ENCODE results near the gene RPL7L1. TPM values are rescaled to one million over a fixed set of nuclear protein-coding genes. Genes with fewer than 3 reads are reported as not detected.
A peak's percentile ranks its signal among the peaks of the same experiment; 100 is the strongest.

RPL7L1 gene
- total and polyA plus RNA-seq, 7 experiments from 2014 or later: 65.6 to 91.7 (median 78.1) TPM

- Histone ChIP-seq H3K27ac (ENCODE audit: low read depth, low read length) (no peak overlapping the region), H3K4me1 (ENCODE audit: control insufficient read depth in 2 of 2, insufficient read depth in 2 of 2, low read length in 2 of 2) (peaks cover under 1% of the 10 kb centered on the region in 2 donors), H3K4me3 (ENCODE audit: low read length) (no peak overlapping the region), H3K27me3 (ENCODE audit: control insufficient read depth in 2 of 2, insufficient read depth in 2 of 2, low read length in 2 of 2) (no peaks in the 10 kb centered on the region), H3K36me3 (ENCODE audit: control insufficient read depth in 2 of 3, insufficient read depth in 3 of 3, low read length in 3 of 3) (peaks cover 13 to 82% (median 17%) of the 10 kb centered on the region in 3 experiments), H3K9me3 (ENCODE audit: control insufficient read depth in 2 of 3, low read length in 3 of 3) (no peaks in the 10 kb centered on the region)
- Mint-ChIP-seq H3K4me3 (no peak overlapping the region), H3K9me3 (no peaks in the 10 kb centered on the region), H3K27ac (peak overlapping the region in 3 of 9 donors; percentile 54 to 83 (median 59)), H3K4me1 (peaks cover 5 to 34% (median 28%) of the 10 kb centered on the region in 7 donors), H3K36me3 (peaks cover 5 to 33% (median 11%) of the 10 kb centered on the region in 5 donors), H3K27me3 (no peaks in the 10 kb centered on the region)
- DNase-seq (no peak), ATAC-seq (no peak)
- POLR2A ChIA-PET: interaction anchor here (1.0 kb wide), 1 partner anchor 373 kb away, joined by 3 read pairs; no protein-coding TSS in a partner anchor
- intact Hi-C loops (cut with micrococcal nuclease): no loop called here
- CTCF ChIA-PET: no interaction called here
These were observed 59.0 kb downstream of the RPL7L1 start for GRCh38 chr6:42938428-42938796.

DNA sequence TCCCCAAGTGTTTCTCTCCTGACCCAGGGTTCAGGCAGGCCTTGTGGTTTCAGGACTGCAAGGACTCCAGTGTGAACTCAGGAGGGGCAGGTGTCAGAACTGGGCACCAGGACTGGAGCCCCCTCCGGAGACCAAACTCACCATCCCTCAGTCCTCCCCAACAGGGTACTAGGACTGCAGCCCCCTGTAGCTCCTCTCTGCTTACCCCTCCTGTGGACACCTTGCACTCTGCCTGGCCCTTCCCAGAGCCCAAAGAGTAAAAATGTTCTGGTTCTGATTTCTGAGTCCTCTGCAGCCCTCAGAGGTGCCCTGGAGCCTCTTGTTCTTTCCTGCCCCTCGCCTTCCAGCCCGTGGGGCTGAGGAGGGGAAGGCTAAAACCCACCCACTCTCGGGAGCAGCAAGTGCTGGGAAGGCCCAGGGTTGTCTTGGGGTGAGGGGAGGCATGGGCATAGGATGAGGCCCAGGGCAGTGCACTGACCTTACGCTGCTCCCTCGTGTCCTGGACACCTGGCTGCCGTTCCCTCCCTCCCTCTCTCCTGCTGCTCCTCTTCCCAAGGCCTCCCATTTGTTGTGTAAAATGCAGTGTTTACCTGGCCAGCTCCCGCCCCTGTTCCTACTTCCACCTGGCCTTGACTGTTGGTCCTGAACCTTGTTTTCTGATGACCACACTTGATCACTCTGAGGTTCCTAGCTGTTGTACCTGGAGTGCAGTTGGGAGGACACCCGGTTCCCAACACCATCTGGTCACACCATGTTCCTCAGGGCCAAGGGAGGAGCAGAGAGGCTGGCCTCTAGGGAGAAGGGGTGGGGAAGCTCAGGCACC, 59.8 kb downstream of the RPL7L1 start:
- POLR2A ChIA-PET: interaction anchor here (0.7 to 1.4 kb wide), 4 partner anchors 10 to 374 kb away, joined by 3 to 5 read pairs (median 3); partner anchors contain the start of genes CNPY3 and PPP2R5D
- DNase-seq: no peak
- no peak overlapping the region for H3K27ac ChIP-seq (ENCODE audit: low read depth, low read length)
- intact Hi-C loops (cut with micrococcal nuclease): no loop called here
- no peaks in the 10 kb centered on the region for H3K27me3 ChIP-seq (ENCODE audit: control insufficient read depth in 2 of 2, insufficient read depth in 2 of 2, low read length in 2 of 2)
- H3K9me3 ChIP-seq (ENCODE audit: control insufficient read depth in 2 of 3, low read length in 3 of 3): no peaks in the 10 kb centered on the region
- Mint-ChIP-seq H3K4me3 (peak overlapping the region in 2 of 10 donors; percentile 42 to 59), H3K27me3 (no peaks in the 10 kb centered on the region), H3K9me3 (no peaks in the 10 kb centered on the region), H3K36me3 (peaks cover 7 to 36% (median 11%) of the 10 kb centered on the region in 5 donors), H3K27ac (peak overlapping the region in 2 of 9 donors; percentile 45), H3K4me1 (peaks cover 0 to 26% (median 20%) of the 10 kb centered on the region in 7 donors)
- H3K36me3 ChIP-seq (ENCODE audit: control insufficient read depth in 2 of 3, insufficient read depth in 3 of 3, low read length in 3 of 3): peaks cover 13 to 86% (median 17%) of the 10 kb centered on the region in 3 experiments
- CTCF ChIA-PET: no interaction called here
- no peaks in the 10 kb centered on the region for H3K4me1 ChIP-seq (ENCODE audit: control insufficient read depth in 2 of 2, insufficient read depth in 2 of 2, low read length in 2 of 2)
- ATAC-seq: no peak
- no peak overlapping the region for H3K4me3 ChIP-seq (ENCODE audit: low read length)

Other genes with a start within 250 kb of the RPL7L1 start
- gene PRPH2, start 157.0 kb upstream of the RPL7L1 start, total RNA-seq: not detected
- gene PRPH2, start 157.0 kb upstream of the RPL7L1 start, polyA plus RNA-seq: under 1 TPM; 0.14 to 0.20 TPM
- gene TBCC, start 133.5 kb upstream of the RPL7L1 start, total RNA-seq: 10 to 100 TPM; 39.6 to 74.8 (median 71.4) TPM
- gene TBCC, start 133.5 kb upstream of the RPL7L1 start, polyA plus RNA-seq: 100 to 1,000 TPM; 103 to 119 TPM
- 10 to 100 TPM; 26.2 to 35.5 (median 31.8) TPM for gene BICRAL, start 97.6 kb upstream of the RPL7L1 start, total RNA-seq
- gene BICRAL, start 97.6 kb upstream of the RPL7L1 start, polyA plus RNA-seq: 1 to 10 TPM; 2.4 to 5.0 TPM
- under 1 TPM in 2 of 5 experiments, not detected in 3; 0.56 to 0.93 TPM for gene PTCRA, start 36.4 kb downstream of the RPL7L1 start, total RNA-seq
- gene PTCRA, start 36.4 kb downstream of the RPL7L1 start, polyA plus RNA-seq: not detected
- 10 to 100 TPM; 58.6 to 98.9 (median 87.4) TPM for gene CNPY3, start 49.9 kb downstream of the RPL7L1 start, total RNA-seq
- gene CNPY3, start 49.9 kb downstream of the RPL7L1 start, polyA plus RNA-seq: 100 to 1,000 TPM in 1 of 2 donors, 10 to 100 TPM in 1; 92.7 to 134 TPM
- gene GNMT, start 81.1 kb downstream of the RPL7L1 start, total RNA-seq: 1 to 10 TPM in 3 of 5 experiments, under 1 TPM in 2; 0.95 to 2.6 (median 1.1) TPM
- not detected for gene GNMT, start 81.1 kb downstream of the RPL7L1 start, polyA plus RNA-seq
- gene PEX6, start 99.6 kb downstream of the RPL7L1 start, total RNA-seq: 10 to 100 TPM; 14.1 to 42.3 (median 28.0) TPM
- 10 to 100 TPM; 21.2 to 24.6 TPM for gene PEX6, start 99.6 kb downstream of the RPL7L1 start, polyA plus RNA-seq
- 10 to 100 TPM; 19.7 to 60.4 (median 28.2) TPM for gene PPP2R5D, start 105.0 kb downstream of the RPL7L1 start, total RNA-seq
- gene PPP2R5D, start 105.0 kb downstream of the RPL7L1 start, polyA plus RNA-seq: 10 to 100 TPM; 21.5 to 34.0 TPM
- 10 to 100 TPM; 20.3 to 58.0 (median 32.7) TPM for gene MEA1, start 134.3 kb downstream of the RPL7L1 start, total RNA-seq
- 10 to 100 TPM; 58.2 to 72.3 TPM for gene MEA1, start 134.3 kb downstream of the RPL7L1 start, polyA plus RNA-seq
- gene KLHDC3, start 134.6 kb downstream of the RPL7L1 start, total RNA-seq: 10 to 100 TPM; 39.9 to 76.9 (median 67.4) TPM
- gene KLHDC3, start 134.6 kb downstream of the RPL7L1 start, polyA plus RNA-seq: 100 to 1,000 TPM; 128 to 145 TPM
- gene RRP36, start 142.0 kb downstream of the RPL7L1 start, total RNA-seq: 10 to 100 TPM; 25.4 to 66.3 (median 48.4) TPM
- gene RRP36, start 142.0 kb downstream of the RPL7L1 start, polyA plus RNA-seq: 10 to 100 TPM; 56.0 to 89.6 TPM
- gene CUL7, start 174.2 kb downstream of the RPL7L1 start, total RNA-seq: 10 to 100 TPM in 4 of 5 experiments, 1 to 10 TPM in 1; 9.8 to 14.5 (median 12.7) TPM
- gene CUL7, start 174.2 kb downstream of the RPL7L1 start, polyA plus RNA-seq: 1 to 10 TPM; 2.9 to 4.0 TPM
- 10 to 100 TPM; 32.0 to 57.5 (median 47.7) TPM for gene MRPL2, start 179.8 kb downstream of the RPL7L1 start, total RNA-seq
- 10 to 100 TPM; 48.4 to 58.6 TPM for gene MRPL2, start 179.8 kb downstream of the RPL7L1 start, polyA plus RNA-seq
- 10 to 100 TPM; 16.5 to 56.9 (median 42.5) TPM for gene KLC4, start 180.0 kb downstream of the RPL7L1 start, total RNA-seq
- 10 to 100 TPM; 11.6 to 12.7 TPM for gene KLC4, start 180.0 kb downstream of the RPL7L1 start, polyA plus RNA-seq
- 1 to 10 TPM in 4 of 5 experiments, under 1 TPM in 1; 0.51 to 3.5 (median 1.4) TPM for gene PTK7, start 196.7 kb downstream of the RPL7L1 start, total RNA-seq
- gene PTK7, start 196.7 kb downstream of the RPL7L1 start, polyA plus RNA-seq: under 1 TPM; 0.31 to 0.38 TPM